Calu3 (cell line): ENCODE measurements around the gene TMEM131L. TPM values are rescaled to one million over a fixed set of nuclear protein-coding genes. Genes with fewer than 3 reads are reported as not detected.
A peak's percentile ranks its signal among the peaks of the same experiment; 100 is the strongest.

Experiments
- BruUV-seq: library from RNA; stranded (reverse); fragments of 400-500 nt; replicated peaks from 2 replicates; lab custom pipeline; 2021; lab: Mats Ljungman, UMichigan
- CTCF ChIA-PET: fragments of 300-600 bp; sonication (Branson Sonifier 250); formaldehyde crosslinking; loops from one replicate; lab custom pipeline; 2022; ENCODE audit warnings: antibody characterized with exemption; lab: Charles Lee
- DNase-seq: peaks from one replicate; pipeline ENCODE4 v3.0.0; 2022
- H3K27ac Mint-ChIP-seq: one replicate; pipeline ENCODE4 v1.8.0; 2022; ENCODE audit warnings: mixed read lengths; ENCODE audit not compliant: unreplicated experiment
- H3K27me3 Mint-ChIP-seq: one replicate; pipeline ENCODE4 v1.8.0; 2022; ENCODE audit warnings: mixed read lengths; ENCODE audit not compliant: unreplicated experiment
- H3K36me3 Mint-ChIP-seq: one replicate; pipeline ENCODE4 v1.8.0; 2022; ENCODE audit warnings: mild to moderate bottlenecking, moderate library complexity, mixed read lengths; ENCODE audit not compliant: insufficient read depth, unreplicated experiment
- H3K4me1 Mint-ChIP-seq: one replicate; pipeline ENCODE4 v1.8.0; 2022; ENCODE audit warnings: mild to moderate bottlenecking, low read depth, mixed read lengths; ENCODE audit not compliant: unreplicated experiment
- H3K4me3 Mint-ChIP-seq: one replicate; pipeline ENCODE4 v1.8.0; 2022; ENCODE audit warnings: mild to moderate bottlenecking, low read depth, moderate library complexity, mixed read lengths; ENCODE audit not compliant: unreplicated experiment
- H3K9me3 Mint-ChIP-seq: one replicate; pipeline ENCODE4 v1.8.0; 2022; ENCODE audit warnings: low read depth, mixed read lengths; ENCODE audit not compliant: unreplicated experiment
- intact Hi-C: fragments of 100-400 bp; cut with micrococcal nuclease; formaldehyde crosslinking; loops from one replicate; pipeline ENCODE4 v1.10.0; 2022; ENCODE audit not compliant: unreplicated experiment
- total RNA-seq: library from RNA; stranded (reverse); gene quantifications from 2 replicates; pipeline ENCODE4 v1.2.3, GENCODE V29; 2022
- TF ChIP-seq, protein P1 (sequence below): fragments of 200-600 bp; IDR thresholded peaks from one replicate; pipeline ENCODE4 v1.8.0; 2022; ENCODE audit warnings: antibody characterized with exemption; ENCODE audit not compliant: unreplicated experiment

The TMEM131L gene
- total RNA-seq, 1 experiment from 2014 or later: 9.4 TPM

DNA sequence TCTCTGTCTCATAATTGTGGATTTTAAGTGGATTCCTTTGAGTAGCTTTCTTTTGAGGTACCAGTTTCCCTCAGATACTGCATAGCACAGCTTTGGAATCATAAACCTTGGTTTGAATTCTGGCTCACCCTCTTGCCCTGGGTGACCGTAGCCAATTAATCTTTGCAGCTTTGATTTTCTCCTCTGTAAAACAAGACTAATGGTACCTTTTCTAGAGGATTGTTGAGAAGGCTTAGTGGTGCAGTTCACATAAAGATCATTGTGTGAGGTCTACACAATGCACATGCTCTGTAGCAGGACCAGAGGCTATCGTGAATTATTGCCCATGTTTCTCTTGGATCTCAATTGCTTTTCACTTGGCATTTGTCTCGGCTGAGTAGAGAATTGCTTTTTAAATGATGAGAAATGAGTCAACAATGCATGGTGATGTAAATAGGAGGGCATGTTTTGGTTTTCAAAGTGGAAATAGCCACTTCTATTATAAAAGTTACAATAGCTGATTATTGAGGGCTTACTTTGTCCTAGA, 47.9 kb downstream of the TMEM131L start:
- Mint-ChIP-seq H3K4me3 (no peak overlapping the region), H3K4me1 (peaks cover 33% of the 10 kb centered on the region), H3K9me3 (no peaks in the 10 kb centered on the region), H3K27me3 (no peaks in the 10 kb centered on the region), H3K36me3 (peaks cover 1% of the 10 kb centered on the region), H3K27ac (no peak overlapping the region)
- BruUV-seq: no TSS peak
- CTCF ChIA-PET: no interaction called here
- intact Hi-C loops: no loop called here
- DNase-seq: no peak
- TF ChIP-seq, protein P1, sequence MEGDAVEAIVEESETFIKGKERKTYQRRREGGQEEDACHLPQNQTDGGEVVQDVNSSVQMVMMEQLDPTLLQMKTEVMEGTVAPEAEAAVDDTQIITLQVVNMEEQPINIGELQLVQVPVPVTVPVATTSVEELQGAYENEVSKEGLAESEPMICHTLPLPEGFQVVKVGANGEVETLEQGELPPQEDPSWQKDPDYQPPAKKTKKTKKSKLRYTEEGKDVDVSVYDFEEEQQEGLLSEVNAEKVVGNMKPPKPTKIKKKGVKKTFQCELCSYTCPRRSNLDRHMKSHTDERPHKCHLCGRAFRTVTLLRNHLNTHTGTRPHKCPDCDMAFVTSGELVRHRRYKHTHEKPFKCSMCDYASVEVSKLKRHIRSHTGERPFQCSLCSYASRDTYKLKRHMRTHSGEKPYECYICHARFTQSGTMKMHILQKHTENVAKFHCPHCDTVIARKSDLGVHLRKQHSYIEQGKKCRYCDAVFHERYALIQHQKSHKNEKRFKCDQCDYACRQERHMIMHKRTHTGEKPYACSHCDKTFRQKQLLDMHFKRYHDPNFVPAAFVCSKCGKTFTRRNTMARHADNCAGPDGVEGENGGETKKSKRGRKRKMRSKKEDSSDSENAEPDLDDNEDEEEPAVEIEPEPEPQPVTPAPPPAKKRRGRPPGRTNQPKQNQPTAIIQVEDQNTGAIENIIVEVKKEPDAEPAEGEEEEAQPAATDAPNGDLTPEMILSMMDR: no peak

DNA sequence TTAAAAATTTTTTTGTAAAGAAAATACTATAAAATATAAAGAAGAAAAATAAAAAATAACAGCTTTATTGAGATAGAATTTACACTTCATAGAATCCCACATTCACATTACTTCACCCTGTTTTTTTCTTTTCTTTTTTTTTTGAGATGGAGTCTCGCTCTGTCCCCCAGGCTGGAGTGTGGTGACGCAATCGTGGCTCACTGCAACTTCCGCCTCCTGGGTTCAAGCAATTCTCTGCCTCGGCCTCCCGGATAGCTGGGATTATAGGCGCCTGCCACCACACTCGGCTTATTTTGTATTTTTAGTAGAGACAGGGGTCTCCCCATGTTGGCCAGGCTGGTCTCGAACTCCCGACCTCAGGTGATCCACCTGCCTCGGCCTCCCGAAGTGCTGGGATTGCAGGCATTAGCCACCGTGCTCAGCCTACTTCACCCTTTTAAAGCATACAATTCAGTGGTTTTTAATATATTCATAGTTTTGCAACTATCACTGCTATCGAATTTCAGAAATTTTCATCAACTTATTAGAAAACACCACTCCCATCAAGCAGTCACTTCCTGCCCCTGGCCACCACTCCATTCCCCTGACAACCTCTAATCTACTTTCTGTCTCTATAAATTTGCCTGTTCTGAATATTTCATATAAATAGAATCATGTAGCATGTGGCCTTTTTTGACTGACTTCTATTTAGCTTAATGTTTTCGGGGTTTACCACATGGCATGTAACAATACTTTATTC, 48.7 kb downstream of the TMEM131L start:
- Mint-ChIP-seq H3K4me3 (no peak overlapping the region), H3K9me3 (no peaks in the 10 kb centered on the region), H3K27me3 (no peaks in the 10 kb centered on the region), H3K36me3 (no peaks in the 10 kb centered on the region), H3K27ac (no peak overlapping the region), H3K4me1 (peaks cover 38% of the 10 kb centered on the region)
- TF ChIP-seq, protein P1: no peak
- intact Hi-C loops: no loop called here
- no peak for DNase-seq
- no TSS peak for BruUV-seq
- CTCF ChIA-PET: interaction anchor here (0.6 kb wide), 1 partner anchor 73 kb away, joined by 9 read pairs; no protein-coding TSS in a partner anchor

DNA sequence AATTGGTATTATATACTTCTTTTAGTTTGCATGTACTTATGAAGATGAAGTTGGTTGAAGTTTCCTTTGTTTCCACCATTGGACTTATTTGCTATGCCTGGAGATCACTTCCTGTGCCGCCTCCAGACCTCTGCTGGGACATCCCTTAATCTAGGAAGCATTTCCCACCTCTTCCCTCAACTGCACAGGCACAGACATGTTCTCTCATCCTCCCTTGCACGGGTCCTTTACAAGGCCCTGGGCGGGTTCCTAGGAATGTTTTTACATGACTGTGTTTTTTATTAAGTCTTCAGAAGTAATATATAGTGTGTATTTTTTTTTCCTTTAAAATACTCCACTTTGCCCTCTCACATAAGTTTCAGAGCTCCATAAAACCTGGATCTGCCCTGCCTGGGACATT, 51.0 kb downstream of the TMEM131L start:
- intact Hi-C loops: no loop called here
- no peak for DNase-seq
- H3K4me3 Mint-ChIP-seq: no peak overlapping the region

DNA sequence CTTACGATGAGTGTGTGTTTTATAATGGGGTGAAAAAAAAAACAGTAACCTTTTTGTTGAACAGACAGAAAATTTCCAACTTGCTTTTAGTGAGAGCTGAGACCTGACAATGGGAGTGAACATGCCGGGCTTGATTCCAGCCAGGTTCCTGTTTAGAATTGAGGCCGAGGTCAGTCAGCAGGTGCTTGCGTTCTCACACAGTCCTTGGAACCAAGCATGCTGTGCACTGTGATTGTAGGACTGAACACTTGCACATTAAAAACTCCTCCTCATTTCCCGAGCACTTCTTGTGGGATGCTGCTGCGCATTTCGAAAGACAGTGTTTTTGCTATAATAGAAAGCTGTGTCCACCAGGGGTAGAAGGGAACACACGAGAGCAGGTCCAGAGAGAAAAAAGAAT, 51.8 kb downstream of the TMEM131L start:
- no TSS peak for BruUV-seq
- Mint-ChIP-seq H3K36me3 (no peaks in the 10 kb centered on the region), H3K9me3 (no peaks in the 10 kb centered on the region), H3K27me3 (no peaks in the 10 kb centered on the region), H3K27ac (no peak overlapping the region), H3K4me1 (peaks cover 43% of the 10 kb centered on the region), H3K4me3 (peak overlapping the region; percentile 45)
- DNase-seq: no peak
- TF ChIP-seq, protein P1: no peak
- intact Hi-C loops: no loop called here
- CTCF ChIA-PET: no interaction called here

More for the DNA sequence above, 51.0 kb downstream of the TMEM131L start:
- H3K4me1 Mint-ChIP-seq: peaks cover 49% of the 10 kb centered on the region
- no peaks in the 10 kb centered on the region for H3K9me3 Mint-ChIP-seq
- no TSS peak for BruUV-seq
- TF ChIP-seq, protein P1: no peak
- H3K36me3 Mint-ChIP-seq: no peaks in the 10 kb centered on the region
- CTCF ChIA-PET: no interaction called here
- H3K27ac Mint-ChIP-seq: no peak overlapping the region
- no peaks in the 10 kb centered on the region for H3K27me3 Mint-ChIP-seq
